Adrenal gland (tissue), 5 donors: ENCODE measurements around the gene PGLYRP1.

Source experiments
- POLR2A ChIP-seq, 2 donors: fragments of 450-650 bp; IDR thresholded peaks; one replicate each; pipeline ENCODE4 v1.6.1; 2017; ENCODE audit warnings: antibody characterized with exemption in 2 of 2, mild to moderate bottlenecking in 2 of 2, moderate library complexity in 1 of 2
- TF ChIP-seq, protein P1 (sequence below), 6 experiments: fragments of 450-650 bp in 4 of 6; fragments of 200-600 bp in 2 of 6; sonication (generic) in 1 of 6; IDR thresholded peaks; 1 replicate in 5 of 6; 2 replicates in 1 of 6; pipeline versions ENCODE4 v1.5.1 to v1.8.0; 2016 to 2021; ENCODE audit warnings: antibody characterized with exemption in 6 of 6, mild to moderate bottlenecking in 2 of 6, moderate library complexity in 1 of 6
- donor health status: DM: no; HTN: no; CAD: no.

DNA sequence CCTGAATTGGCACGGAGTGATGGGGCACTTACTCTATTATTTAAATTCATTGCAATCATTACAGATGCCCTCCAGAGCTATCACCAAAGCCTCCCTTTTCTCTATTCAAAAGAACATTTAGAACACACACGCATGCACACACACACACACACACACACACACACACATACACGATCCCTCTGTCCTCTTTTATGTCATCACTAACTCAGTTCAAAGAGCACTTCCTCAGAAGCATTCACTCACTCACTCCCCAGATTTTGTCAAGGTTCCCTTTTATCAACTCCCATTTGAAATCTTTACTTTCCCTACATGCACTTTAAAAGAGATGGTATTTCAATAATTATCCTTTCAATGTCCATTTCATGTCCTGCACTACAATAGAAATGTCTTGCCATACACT lies 40.3 kb upstream of the PGLYRP1 start:
- no peak for TF ChIP-seq POLR2A (IDR thresholded peaks at IDR 0.05)
- TF ChIP-seq, protein P1, sequence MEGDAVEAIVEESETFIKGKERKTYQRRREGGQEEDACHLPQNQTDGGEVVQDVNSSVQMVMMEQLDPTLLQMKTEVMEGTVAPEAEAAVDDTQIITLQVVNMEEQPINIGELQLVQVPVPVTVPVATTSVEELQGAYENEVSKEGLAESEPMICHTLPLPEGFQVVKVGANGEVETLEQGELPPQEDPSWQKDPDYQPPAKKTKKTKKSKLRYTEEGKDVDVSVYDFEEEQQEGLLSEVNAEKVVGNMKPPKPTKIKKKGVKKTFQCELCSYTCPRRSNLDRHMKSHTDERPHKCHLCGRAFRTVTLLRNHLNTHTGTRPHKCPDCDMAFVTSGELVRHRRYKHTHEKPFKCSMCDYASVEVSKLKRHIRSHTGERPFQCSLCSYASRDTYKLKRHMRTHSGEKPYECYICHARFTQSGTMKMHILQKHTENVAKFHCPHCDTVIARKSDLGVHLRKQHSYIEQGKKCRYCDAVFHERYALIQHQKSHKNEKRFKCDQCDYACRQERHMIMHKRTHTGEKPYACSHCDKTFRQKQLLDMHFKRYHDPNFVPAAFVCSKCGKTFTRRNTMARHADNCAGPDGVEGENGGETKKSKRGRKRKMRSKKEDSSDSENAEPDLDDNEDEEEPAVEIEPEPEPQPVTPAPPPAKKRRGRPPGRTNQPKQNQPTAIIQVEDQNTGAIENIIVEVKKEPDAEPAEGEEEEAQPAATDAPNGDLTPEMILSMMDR (IDR thresholded peaks at IDR 0.05) = no peak
